ENCODE data around the gene RIN3. TPM values are rescaled to one million over a fixed set of nuclear protein-coding genes. Genes with fewer than 3 reads are reported as not detected.

The RIN3 gene
- total RNA-seq, 1 donor from 2014 or later = 18.8 TPM

DNA sequence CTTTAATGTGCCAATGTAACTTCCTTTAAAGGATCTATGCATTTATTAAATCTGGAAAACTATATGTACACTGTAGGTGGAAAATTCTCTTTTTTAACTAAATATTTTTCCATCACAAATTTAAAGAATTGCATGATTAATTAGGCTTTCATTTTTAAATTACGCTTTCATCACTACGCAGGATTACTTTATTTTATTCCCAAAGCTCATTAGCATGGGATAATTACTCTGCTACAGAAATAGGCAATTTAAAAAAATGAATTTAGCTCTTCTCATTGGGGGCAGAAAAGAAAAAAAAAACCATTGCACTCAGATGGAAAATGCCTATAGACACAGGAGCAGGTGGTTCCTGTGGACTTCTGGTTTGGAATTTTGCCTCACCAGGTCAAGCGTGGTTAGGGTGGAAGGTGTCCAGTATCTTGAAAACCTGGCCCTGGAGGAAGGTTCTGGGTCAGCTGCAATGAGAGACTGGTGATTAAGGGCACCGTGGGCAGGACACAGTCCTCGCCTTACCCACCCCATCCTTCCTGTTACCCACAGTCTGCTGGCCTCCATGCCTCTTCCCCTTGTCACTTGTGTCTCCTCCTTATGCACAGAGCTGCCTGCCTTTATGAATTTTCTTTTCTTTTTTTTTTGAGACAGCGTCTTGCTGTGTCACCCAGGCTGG is 17.3 kb upstream of the RIN3 start:
- no peak for DNase-seq (ENCODE audit: low spot score)
- Mint-ChIP-seq H3K27ac (ENCODE audit: unreplicated experiment) (no peak overlapping the region), H3K4me1 (ENCODE audit: low read depth) (peaks cover 10% of the 10 kb centered on the region), H3K4me3 (ENCODE audit: unreplicated experiment) (no peak overlapping the region), H3K27me3 (ENCODE audit: low read depth) (no peaks in the 10 kb centered on the region), H3K9me3 (ENCODE audit: low read depth) (no peaks in the 10 kb centered on the region), H3K36me3 (ENCODE audit: low read depth) (no peaks in the 10 kb centered on the region)
- TF ChIP-seq, protein P1, sequence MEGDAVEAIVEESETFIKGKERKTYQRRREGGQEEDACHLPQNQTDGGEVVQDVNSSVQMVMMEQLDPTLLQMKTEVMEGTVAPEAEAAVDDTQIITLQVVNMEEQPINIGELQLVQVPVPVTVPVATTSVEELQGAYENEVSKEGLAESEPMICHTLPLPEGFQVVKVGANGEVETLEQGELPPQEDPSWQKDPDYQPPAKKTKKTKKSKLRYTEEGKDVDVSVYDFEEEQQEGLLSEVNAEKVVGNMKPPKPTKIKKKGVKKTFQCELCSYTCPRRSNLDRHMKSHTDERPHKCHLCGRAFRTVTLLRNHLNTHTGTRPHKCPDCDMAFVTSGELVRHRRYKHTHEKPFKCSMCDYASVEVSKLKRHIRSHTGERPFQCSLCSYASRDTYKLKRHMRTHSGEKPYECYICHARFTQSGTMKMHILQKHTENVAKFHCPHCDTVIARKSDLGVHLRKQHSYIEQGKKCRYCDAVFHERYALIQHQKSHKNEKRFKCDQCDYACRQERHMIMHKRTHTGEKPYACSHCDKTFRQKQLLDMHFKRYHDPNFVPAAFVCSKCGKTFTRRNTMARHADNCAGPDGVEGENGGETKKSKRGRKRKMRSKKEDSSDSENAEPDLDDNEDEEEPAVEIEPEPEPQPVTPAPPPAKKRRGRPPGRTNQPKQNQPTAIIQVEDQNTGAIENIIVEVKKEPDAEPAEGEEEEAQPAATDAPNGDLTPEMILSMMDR (IDR thresholded peaks at IDR 0.05) = no peak

DNA sequence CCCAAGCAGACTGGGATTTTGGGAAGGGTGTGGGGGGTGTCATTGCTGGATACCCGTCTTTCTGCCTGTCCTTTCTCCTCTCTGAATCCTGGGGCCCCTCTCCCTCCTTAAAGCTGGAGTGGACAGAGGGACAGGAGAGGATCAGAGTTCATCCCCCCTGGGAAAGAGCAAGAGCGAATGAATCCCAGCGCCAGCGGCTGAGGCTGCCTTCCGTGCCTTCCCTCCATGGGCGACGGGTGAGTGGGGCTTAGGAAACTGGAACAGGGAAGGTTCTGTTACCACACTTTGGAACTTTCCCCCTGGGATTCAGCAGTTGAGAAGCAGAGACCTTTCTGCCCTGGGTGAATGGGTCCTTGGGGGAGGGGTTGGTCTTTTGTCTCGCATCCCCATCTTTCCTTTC is 16.2 kb upstream of the RIN3 start:
- H3K4me3 Mint-ChIP-seq (ENCODE audit: unreplicated experiment) = no peak overlapping the region
- TF ChIP-seq, protein P1 (IDR thresholded peaks at IDR 0.05) = no peak
- H3K9me3 Mint-ChIP-seq (ENCODE audit: low read depth) = no peaks in the 10 kb centered on the region
- no peak overlapping the region for H3K27ac Mint-ChIP-seq (ENCODE audit: unreplicated experiment)
- DNase-seq (ENCODE audit: low spot score) = no peak
- no peaks in the 10 kb centered on the region for H3K36me3 Mint-ChIP-seq (ENCODE audit: low read depth)
- no peaks in the 10 kb centered on the region for H3K27me3 Mint-ChIP-seq (ENCODE audit: low read depth)
- H3K4me1 Mint-ChIP-seq (ENCODE audit: low read depth) = peaks cover 20% of the 10 kb centered on the region

DNA sequence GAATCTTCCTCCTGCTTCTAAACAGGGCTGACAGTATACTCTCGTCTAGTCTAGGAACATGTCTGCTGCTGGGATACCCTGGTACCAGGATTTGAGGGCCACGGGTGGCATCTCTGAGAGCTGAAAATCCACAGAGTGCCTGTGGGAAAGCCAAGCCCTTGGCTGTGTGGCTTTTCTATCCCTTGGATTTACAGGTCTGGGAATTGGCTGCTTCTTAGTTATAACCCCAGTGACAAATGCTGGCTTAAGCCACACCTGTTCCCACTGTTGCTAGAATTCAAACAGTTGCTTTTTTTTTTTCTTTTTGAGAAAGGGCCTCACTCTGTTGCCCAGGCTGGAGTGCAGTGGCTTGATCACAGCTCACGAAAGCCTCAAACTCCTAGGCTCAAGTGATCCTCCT is 14.3 kb upstream of the RIN3 start:
- Mint-ChIP-seq H3K27ac (ENCODE audit: unreplicated experiment) (no peak overlapping the region), H3K9me3 (ENCODE audit: low read depth) (no peaks in the 10 kb centered on the region), H3K4me1 (ENCODE audit: low read depth) (peaks cover 39% of the 10 kb centered on the region), H3K36me3 (ENCODE audit: low read depth) (no peaks in the 10 kb centered on the region), H3K27me3 (ENCODE audit: low read depth) (no peaks in the 10 kb centered on the region), H3K4me3 (ENCODE audit: unreplicated experiment) (no peak overlapping the region)
- DNase-seq (ENCODE audit: low spot score) = no peak
- TF ChIP-seq, protein P1 (IDR thresholded peaks at IDR 0.05) = no peak

- Mint-ChIP-seq H3K27me3 (ENCODE audit: low read depth) (no peaks in the 10 kb centered on the region), H3K27ac (ENCODE audit: unreplicated experiment) (no peak overlapping the region), H3K4me1 (ENCODE audit: low read depth) (peaks cover 41% of the 10 kb centered on the region), H3K4me3 (ENCODE audit: unreplicated experiment) (no peak overlapping the region), H3K36me3 (ENCODE audit: low read depth) (no peaks in the 10 kb centered on the region), H3K9me3 (ENCODE audit: low read depth) (no peaks in the 10 kb centered on the region)
- DNase-seq (ENCODE audit: low spot score) = no peak
- TF ChIP-seq, protein P1 (IDR thresholded peaks at IDR 0.05) = no peak
Measured at GRCh38 chr14:92500491-92500941, 13.1 kb upstream of the RIN3 start.

DNA sequence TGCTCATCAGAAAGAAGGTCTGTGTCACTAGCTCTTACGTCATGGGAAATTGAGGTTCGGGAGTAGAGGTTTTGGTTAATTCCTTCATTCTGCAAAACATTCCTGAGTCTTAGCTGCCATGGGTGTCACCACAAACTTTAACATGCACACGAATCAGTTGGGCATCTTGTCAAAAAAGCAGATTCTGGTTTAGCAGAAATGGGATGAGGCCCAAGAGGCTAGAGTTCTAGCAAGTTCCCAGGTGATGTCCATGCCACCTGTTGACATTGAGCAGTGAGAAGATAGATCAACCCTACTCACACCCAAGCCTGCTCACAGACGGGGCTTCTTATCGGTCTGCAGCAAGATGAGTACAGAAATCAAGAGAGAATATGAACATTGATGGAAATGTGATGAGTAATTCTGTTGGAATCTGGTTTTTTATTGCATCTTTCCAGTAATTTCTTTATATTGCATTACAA is 11.7 kb upstream of the RIN3 start:
- peaks cover 41% of the 10 kb centered on the region for H3K4me1 Mint-ChIP-seq (ENCODE audit: low read depth)
- H3K27ac Mint-ChIP-seq (ENCODE audit: unreplicated experiment) = peak overlapping the region; percentile 91
- H3K4me3 Mint-ChIP-seq (ENCODE audit: unreplicated experiment) = no peak overlapping the region
- H3K27me3 Mint-ChIP-seq (ENCODE audit: low read depth) = no peaks in the 10 kb centered on the region
- no peaks in the 10 kb centered on the region for H3K36me3 Mint-ChIP-seq (ENCODE audit: low read depth)
- no peaks in the 10 kb centered on the region for H3K9me3 Mint-ChIP-seq (ENCODE audit: low read depth)
- TF ChIP-seq, protein P1 (IDR thresholded peaks at IDR 0.05) = no peak
- no peak for DNase-seq (ENCODE audit: low spot score)
